ENCODE data around the gene CDKAL1.

Gene CDKAL1

GRCh38 chr6:21265034-21265729 lies 730.9 kb downstream of the CDKAL1 start:
- no peak for TF ChIP-seq NFIC (IDR thresholded peaks at IDR 0.05)
- no peak for TF ChIP-seq TAF1 (IDR thresholded peaks at IDR 0.05; ENCODE audit: low read depth)
- TF ChIP-seq ZBTB7A (IDR thresholded peaks at IDR 0.05; ENCODE audit: low read depth): no peak
- no peak for TF ChIP-seq CREB1 (IDR thresholded peaks at IDR 0.05; ENCODE audit: low read depth)
- TF ChIP-seq REST (IDR thresholded peaks at IDR 0.05; ENCODE audit: low read depth): no peak
- no peak for TF ChIP-seq YY1 (IDR thresholded peaks at IDR 0.05; ENCODE audit: low read depth)

DNA sequence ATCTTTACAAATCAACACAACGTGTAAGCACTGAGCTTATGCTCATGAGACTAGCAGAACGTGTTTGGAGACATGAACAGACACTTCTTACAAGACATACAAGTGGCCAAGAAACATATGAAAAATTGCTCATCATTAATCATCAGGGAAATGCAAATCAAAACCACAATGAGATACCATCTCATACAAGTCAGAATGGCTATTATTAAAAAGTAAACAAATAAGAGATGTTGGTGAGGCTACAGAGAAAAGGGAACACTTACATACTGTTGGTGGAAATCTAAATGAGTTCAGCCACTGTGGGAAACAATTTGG lies 731.4 kb downstream of the CDKAL1 start:
- TF ChIP-seq USF1 (IDR thresholded peaks at IDR 0.05) (no peak), TEAD4 (IDR thresholded peaks at IDR 0.05) (no peak), RAD21 (IDR thresholded peaks at IDR 0.05; ENCODE audit: low read depth) (no peak), TAF1 (IDR thresholded peaks at IDR 0.05; ENCODE audit: low read depth) (no peak), TCF12 (IDR thresholded peaks at IDR 0.05; ENCODE audit: low read depth) (no peak), CREB1 (IDR thresholded peaks at IDR 0.05; ENCODE audit: low read depth) (no peak), REST (IDR thresholded peaks at IDR 0.05; ENCODE audit: low read depth) (no peak), YY1 (IDR thresholded peaks at IDR 0.05; ENCODE audit: low read depth) (no peak), CEBPB (IDR thresholded peaks at IDR 0.05) (no peak), ZBTB7A (IDR thresholded peaks at IDR 0.05; ENCODE audit: low read depth) (no peak), NFIC (IDR thresholded peaks at IDR 0.05) (no peak)

DNA sequence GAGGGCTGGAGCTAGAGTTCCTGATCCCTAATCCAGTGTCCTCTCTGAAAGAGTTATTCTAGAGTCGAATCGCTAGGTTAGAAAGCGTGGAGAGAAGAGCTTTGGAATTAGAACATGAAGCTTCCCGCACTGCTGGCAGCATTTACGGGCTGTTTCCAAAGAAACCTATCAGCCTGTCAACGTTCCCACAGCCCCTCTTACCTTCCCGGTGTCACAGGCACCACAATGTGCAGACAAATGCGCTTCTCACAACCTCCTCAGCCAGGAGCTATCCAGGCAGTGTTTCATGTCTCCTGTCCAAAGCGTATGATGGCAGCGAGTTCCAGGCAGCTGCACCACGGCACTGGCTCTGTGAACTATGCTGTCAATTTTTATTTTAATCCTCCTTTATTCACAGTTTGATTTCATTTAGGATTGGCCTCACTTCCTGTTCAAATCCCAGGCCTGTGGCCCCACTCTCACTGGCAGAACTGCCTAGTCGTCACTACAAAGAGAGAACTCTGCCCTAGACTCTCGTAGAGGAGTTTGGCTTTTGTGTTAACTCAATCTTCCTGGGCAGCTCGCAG lies 736.5 kb downstream of the CDKAL1 start:
- TF ChIP-seq TEAD4 (IDR thresholded peaks at IDR 0.05): no peak
- no peak for TF ChIP-seq ZBTB7A (IDR thresholded peaks at IDR 0.05; ENCODE audit: low read depth)
- no peak for TF ChIP-seq REST (IDR thresholded peaks at IDR 0.05; ENCODE audit: low read depth)
- no peak for TF ChIP-seq CREB1 (IDR thresholded peaks at IDR 0.05; ENCODE audit: low read depth)
- no peak for TF ChIP-seq TCF12 (IDR thresholded peaks at IDR 0.05; ENCODE audit: low read depth)
- TF ChIP-seq EGR1 (IDR thresholded peaks at IDR 0.05): no peak
- TF ChIP-seq CEBPB (IDR thresholded peaks at IDR 0.05): no peak

GRCh38 chr6:21271428-21272155 lies 737.3 kb downstream of the CDKAL1 start:
- TF ChIP-seq, protein P1, sequence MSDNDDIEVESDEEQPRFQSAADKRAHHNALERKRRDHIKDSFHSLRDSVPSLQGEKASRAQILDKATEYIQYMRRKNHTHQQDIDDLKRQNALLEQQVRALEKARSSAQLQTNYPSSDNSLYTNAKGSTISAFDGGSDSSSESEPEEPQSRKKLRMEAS (IDR thresholded peaks at IDR 0.05): no peak
- TF ChIP-seq FOXM1 (IDR thresholded peaks at IDR 0.05; ENCODE audit: borderline replicate concordance, low read depth) (no peak), YY1 (IDR thresholded peaks at IDR 0.05; ENCODE audit: low read depth) (no peak)

- TF ChIP-seq USF1 (IDR thresholded peaks at IDR 0.05): no peak
- TF ChIP-seq REST (IDR thresholded peaks at IDR 0.05; ENCODE audit: low read depth): no peak
- TF ChIP-seq FOXM1 (IDR thresholded peaks at IDR 0.05; ENCODE audit: borderline replicate concordance, low read depth): no peak
- TF ChIP-seq, protein P1 (IDR thresholded peaks at IDR 0.05): no peak
- no peak for TF ChIP-seq CREB1 (IDR thresholded peaks at IDR 0.05; ENCODE audit: low read depth)
- TF ChIP-seq NFIC (IDR thresholded peaks at IDR 0.05): no peak
- no peak for TF ChIP-seq EP300 (IDR thresholded peaks at IDR 0.05; ENCODE audit: borderline replicate concordance)
- no peak for TF ChIP-seq YY1 (IDR thresholded peaks at IDR 0.05; ENCODE audit: low read depth)
- TF ChIP-seq TAF1 (IDR thresholded peaks at IDR 0.05; ENCODE audit: low read depth): no peak
Measured at GRCh38 chr6:21273451-21273850, 739.2 kb downstream of the CDKAL1 start.
